GM12875 (cell line): ENCODE results near the gene NCAPD3.

Experiments
- H3K4me3 ChIP-seq: one replicate; pipeline ENCODE4 v1.5.1; 2011; ENCODE audit warnings: low read depth, low read length, control low read depth
- CTCF ChIP-seq: IDR thresholded peaks from 2 replicates; pipeline ENCODE4 v1.5.1; 2011; ENCODE audit warnings: low read depth, mild to moderate bottlenecking, control low read depth, inconsistent platforms, low read length, moderate library complexity, borderline replicate concordance; ENCODE audit not compliant: insufficient read depth

Gene NCAPD3

GRCh38 chr11:134250675-134251074, 26.9 kb upstream of the NCAPD3 start:
- TF ChIP-seq CTCF = no peak
- H3K4me3 ChIP-seq = no peak overlapping the region

- no peak for TF ChIP-seq CTCF
- H3K4me3 ChIP-seq = no peak overlapping the region
These were observed 26.5 kb upstream of the NCAPD3 start for GRCh38 chr11:134250246-134250645.

GRCh38 chr11:134248910-134249480, 25.2 kb upstream of the NCAPD3 start:
- no peak for TF ChIP-seq CTCF
- H3K4me3 ChIP-seq = no peak overlapping the region

GRCh38 chr11:134246678-134247077, 22.9 kb upstream of the NCAPD3 start:
- TF ChIP-seq CTCF = no peak
- no peak overlapping the region for H3K4me3 ChIP-seq

- no peak overlapping the region for H3K4me3 ChIP-seq
- no peak for TF ChIP-seq CTCF
These were observed 22.3 kb upstream of the NCAPD3 start for GRCh38 chr11:134246100-134246499.

GRCh38 chr11:134245434-134245833, 21.7 kb upstream of the NCAPD3 start:
- no peak for TF ChIP-seq CTCF
- H3K4me3 ChIP-seq = no peak overlapping the region

- no peak overlapping the region for H3K4me3 ChIP-seq
- TF ChIP-seq CTCF = peak; percentile 76
These were observed 20.8 kb upstream of the NCAPD3 start for GRCh38 chr11:134244593-134244992.
